Left lung (tissue), 10 donors: ENCODE data around the gene IMPDH1. TPM values are rescaled to one million over a fixed set of nuclear protein-coding genes. Genes with fewer than 3 reads are reported as not detected.

Source experiments
- ATAC-seq: fragments of 200-7000 bp; cut with Tn5 transposase; one replicate; pipeline ENCODE4 v1.9.1; 2020; ENCODE audit warnings: moderate library complexity
- DNase-seq, 4 donors: peaks; one replicate each; pipeline ENCODE4 v3.0.0-alpha.2; 2013 to 2020
- H3K27ac ChIP-seq, 2 donors: fragments of 200-600 bp; sonication (generic) in 1 of 2; one replicate each; pipeline versions ENCODE4 v1.5.0 to v1.8.0; 2020 to 2021
- H3K27me3 ChIP-seq, 2 donors: fragments of 200-600 bp; sonication (generic) in 1 of 2; one replicate each; pipeline versions ENCODE4 v1.5.0 to v1.8.0; 2020 to 2021
- H3K36me3 ChIP-seq, 2 donors: fragments of 200-600 bp; sonication (generic) in 1 of 2; one replicate each; pipeline versions ENCODE4 v1.5.0 to v1.8.0; 2020 to 2021
- H3K4me1 ChIP-seq, 2 donors: fragments of 200-600 bp; one replicate each; pipeline ENCODE4 v1.8.0; 2021
- H3K4me3 ChIP-seq, 2 donors: fragments of 200-600 bp; sonication (generic) in 1 of 2; one replicate each; pipeline versions ENCODE4 v1.5.0 to v1.8.0; 2020 to 2021; ENCODE audit warnings: mild to moderate bottlenecking in 1 of 2
- H3K9me3 ChIP-seq, 2 donors: fragments of 200-600 bp; sonication (generic) in 1 of 2; one replicate each; pipeline versions ENCODE4 v1.5.0 to v1.8.0; 2020 to 2021
- intact Hi-C, 2 donors: fragments of 100-400 bp; cut with DNase I; formaldehyde crosslinking; loops; one replicate each; pipeline versions ENCODE4 v1.11.2 to v1.14.2; 2022
- polyA plus RNA-seq, 6 donors: library from polyadenylated mRNA; unstranded; fragments of 120-200 nt; gene quantifications; one replicate each; pipeline ENCODE4 v1.2.1, GENCODE V29; 2013; ENCODE audit not compliant: insufficient read length in 6 of 6
- total RNA-seq, 2 donors: library from RNA; stranded (reverse); fragmentation: NEBNext Ultra II Directional; extraction: Animal tissue kit (Norgen Biotek cat#: 25700); gene quantifications; one replicate each; pipeline ENCODE4 v1.2.1, GENCODE V29; 2021
- TF ChIP-seq, protein P1 (sequence below), 2 donors: fragments of 200-600 bp; sonication (generic) in 1 of 2; IDR thresholded peaks; one replicate each; pipeline versions ENCODE4 v1.5.0 to v1.8.0; 2021; ENCODE audit warnings: antibody characterized with exemption in 2 of 2
- donor health status: DM: no; HTN: yes; CAD: no.
- donor health status: DM: no; HTN: no; CAD: no.

IMPDH1 gene
- total and polyA plus RNA-seq, 8 donors = 32.4 to 106 (median 38.2) TPM

DNA sequence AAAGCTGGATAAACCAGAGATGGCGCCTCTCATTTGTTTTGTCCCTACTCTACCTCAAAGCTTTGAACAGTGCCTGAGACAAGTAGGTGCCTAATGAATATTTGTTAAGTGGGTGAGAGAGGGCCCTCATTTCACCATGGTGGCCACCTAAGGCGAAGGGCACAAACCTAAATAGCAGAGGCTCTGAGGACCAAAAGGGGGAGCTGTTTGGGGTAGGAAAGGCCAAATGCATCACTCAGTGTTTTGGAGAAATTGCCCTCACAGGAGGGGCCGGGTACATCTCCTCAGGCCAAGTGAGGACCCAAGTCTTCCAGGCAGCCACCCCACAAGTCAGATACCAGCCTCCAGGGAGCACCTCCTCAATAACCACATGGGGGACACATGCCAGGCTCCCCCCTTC is 14.0 kb downstream of the IMPDH1 start:
- Histone ChIP-seq H3K9me3 (no peaks in the 10 kb centered on the region), H3K27me3 (no peaks in the 10 kb centered on the region), H3K4me3 (no peak overlapping the region), H3K27ac (no peak overlapping the region), H3K4me1 (no peaks in the 10 kb centered on the region), H3K36me3 (peaks cover 0 to 96% of the 10 kb centered on the region in 2 donors)
- DNase-seq (no peak), ATAC-seq (no peak)
- intact Hi-C loops = no loop called here
- TF ChIP-seq, protein P1, sequence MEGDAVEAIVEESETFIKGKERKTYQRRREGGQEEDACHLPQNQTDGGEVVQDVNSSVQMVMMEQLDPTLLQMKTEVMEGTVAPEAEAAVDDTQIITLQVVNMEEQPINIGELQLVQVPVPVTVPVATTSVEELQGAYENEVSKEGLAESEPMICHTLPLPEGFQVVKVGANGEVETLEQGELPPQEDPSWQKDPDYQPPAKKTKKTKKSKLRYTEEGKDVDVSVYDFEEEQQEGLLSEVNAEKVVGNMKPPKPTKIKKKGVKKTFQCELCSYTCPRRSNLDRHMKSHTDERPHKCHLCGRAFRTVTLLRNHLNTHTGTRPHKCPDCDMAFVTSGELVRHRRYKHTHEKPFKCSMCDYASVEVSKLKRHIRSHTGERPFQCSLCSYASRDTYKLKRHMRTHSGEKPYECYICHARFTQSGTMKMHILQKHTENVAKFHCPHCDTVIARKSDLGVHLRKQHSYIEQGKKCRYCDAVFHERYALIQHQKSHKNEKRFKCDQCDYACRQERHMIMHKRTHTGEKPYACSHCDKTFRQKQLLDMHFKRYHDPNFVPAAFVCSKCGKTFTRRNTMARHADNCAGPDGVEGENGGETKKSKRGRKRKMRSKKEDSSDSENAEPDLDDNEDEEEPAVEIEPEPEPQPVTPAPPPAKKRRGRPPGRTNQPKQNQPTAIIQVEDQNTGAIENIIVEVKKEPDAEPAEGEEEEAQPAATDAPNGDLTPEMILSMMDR (IDR thresholded peaks at IDR 0.05) = no peak

- intact Hi-C loops = no loop called here
- no peak overlapping the region for H3K4me3 ChIP-seq
- H3K9me3 ChIP-seq = no peaks in the 10 kb centered on the region
- DNase-seq (no peak), ATAC-seq (no peak)
- H3K27me3 ChIP-seq = no peaks in the 10 kb centered on the region
- H3K36me3 ChIP-seq = peaks cover 0 to 89% of the 10 kb centered on the region in 2 donors
- no peak overlapping the region for H3K27ac ChIP-seq
- no peaks in the 10 kb centered on the region for H3K4me1 ChIP-seq
- TF ChIP-seq, protein P1 (IDR thresholded peaks at IDR 0.05) = no peak
These were observed 14.8 kb downstream of the IMPDH1 start for GRCh38 chr7:128394904-128395496.

GRCh38 chr7:128393526-128394330 is 16.1 kb downstream of the IMPDH1 start:
- intact Hi-C loops = no loop called here
- TF ChIP-seq, protein P1 (IDR thresholded peaks at IDR 0.05) = no peak
- Histone ChIP-seq H3K4me3 (no peak overlapping the region), H3K36me3 (peaks cover 0 to 76% of the 10 kb centered on the region in 2 donors), H3K27ac (no peak overlapping the region), H3K9me3 (no peaks in the 10 kb centered on the region), H3K27me3 (peaks cover 0 to 2% of the 10 kb centered on the region in 2 donors), H3K4me1 (peaks cover 0 to under 1% of the 10 kb centered on the region in 2 donors)
- peak in 1 of 4 donors; percentile 28 for DNase-seq
- ATAC-seq = no peak

DNA sequence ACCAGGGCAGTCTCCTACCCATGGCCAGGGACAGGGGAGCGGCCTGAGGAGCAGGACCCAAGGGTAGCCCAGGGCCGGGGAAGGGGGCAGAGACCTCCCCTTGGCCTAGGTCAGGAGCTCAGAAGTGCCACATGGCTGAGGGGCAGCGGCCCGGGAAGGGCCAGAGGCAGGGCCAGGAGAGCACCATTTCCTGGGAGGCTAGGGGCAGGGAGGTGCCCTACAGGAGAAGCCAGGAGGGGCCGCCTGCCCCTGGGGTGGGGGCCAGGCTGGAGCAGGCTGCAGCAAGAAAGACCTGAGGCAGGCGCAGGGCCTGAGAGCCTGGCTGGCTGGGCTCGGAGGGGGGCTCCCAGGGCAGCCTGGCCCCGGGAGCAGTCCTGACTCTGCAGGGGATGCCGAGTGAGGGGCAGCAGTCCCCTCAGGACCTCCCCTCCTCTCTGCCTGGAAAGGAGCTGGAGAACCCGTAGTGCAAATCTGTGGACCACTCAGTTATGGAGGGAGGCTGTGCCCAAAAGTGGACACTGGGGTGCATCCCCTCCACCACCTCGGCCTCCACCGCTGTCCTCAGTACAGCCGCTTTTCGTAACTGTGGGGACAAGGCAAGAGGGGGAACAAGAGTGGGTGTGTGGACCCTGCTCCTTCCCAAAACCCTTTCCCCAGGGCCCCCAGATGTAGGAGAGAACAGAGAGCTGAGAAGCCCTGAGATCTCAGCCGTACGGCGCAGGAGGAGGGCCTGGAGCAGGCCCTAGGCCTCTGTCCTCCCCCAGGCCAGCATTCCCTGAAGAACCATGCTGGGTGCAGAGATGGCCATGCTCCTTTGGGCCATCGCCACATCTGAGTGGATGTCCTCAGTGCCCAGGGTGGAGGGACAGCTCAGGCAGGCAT is 17.1 kb downstream of the IMPDH1 start:
- Histone ChIP-seq H3K4me1 (peaks cover 0 to 10% of the 10 kb centered on the region in 2 donors), H3K9me3 (no peaks in the 10 kb centered on the region), H3K4me3 (no peak overlapping the region), H3K36me3 (peaks cover 0 to 66% of the 10 kb centered on the region in 2 donors), H3K27ac (no peak overlapping the region), H3K27me3 (peaks cover 0 to 13% of the 10 kb centered on the region in 2 donors)
- peak in 1 of 4 donors; percentile 22 for DNase-seq
- no peak for ATAC-seq
- intact Hi-C loops = no loop called here
- TF ChIP-seq, protein P1 (IDR thresholded peaks at IDR 0.05) = no peak
